ENCODE results near the gene MRS2.

- TF ChIP-seq EZH2 (optimal IDR thresholded peaks at IDR 0.05; ENCODE audit: low read depth, low read length) (no peak), EZH2phosphoT487 (IDR thresholded peaks at IDR 0.05; ENCODE audit: low read length) (no peak)
- TF ChIP-seq, protein P1, sequence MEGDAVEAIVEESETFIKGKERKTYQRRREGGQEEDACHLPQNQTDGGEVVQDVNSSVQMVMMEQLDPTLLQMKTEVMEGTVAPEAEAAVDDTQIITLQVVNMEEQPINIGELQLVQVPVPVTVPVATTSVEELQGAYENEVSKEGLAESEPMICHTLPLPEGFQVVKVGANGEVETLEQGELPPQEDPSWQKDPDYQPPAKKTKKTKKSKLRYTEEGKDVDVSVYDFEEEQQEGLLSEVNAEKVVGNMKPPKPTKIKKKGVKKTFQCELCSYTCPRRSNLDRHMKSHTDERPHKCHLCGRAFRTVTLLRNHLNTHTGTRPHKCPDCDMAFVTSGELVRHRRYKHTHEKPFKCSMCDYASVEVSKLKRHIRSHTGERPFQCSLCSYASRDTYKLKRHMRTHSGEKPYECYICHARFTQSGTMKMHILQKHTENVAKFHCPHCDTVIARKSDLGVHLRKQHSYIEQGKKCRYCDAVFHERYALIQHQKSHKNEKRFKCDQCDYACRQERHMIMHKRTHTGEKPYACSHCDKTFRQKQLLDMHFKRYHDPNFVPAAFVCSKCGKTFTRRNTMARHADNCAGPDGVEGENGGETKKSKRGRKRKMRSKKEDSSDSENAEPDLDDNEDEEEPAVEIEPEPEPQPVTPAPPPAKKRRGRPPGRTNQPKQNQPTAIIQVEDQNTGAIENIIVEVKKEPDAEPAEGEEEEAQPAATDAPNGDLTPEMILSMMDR (IDR thresholded peaks at IDR 0.05; ENCODE audit: low read length), result no peak
Measured at GRCh38 chr6:24401458-24401857, 1.3 kb upstream of the MRS2 start.
